ENCODE measurements around the gene ZP2.
"Not testable (repeated sequence)": the region's sequence is repeated elsewhere in the genome, so short reads cannot be mapped to it uniquely, and the experiment has no call there.

- not testable (repeated sequence) for TF ChIP-seq CTCF (IDR thresholded peaks at IDR 0.05; ENCODE audit: low read depth, low read length, poor library complexity, severe bottlenecking); EZH2phosphoT487 (IDR thresholded peaks at IDR 0.05; ENCODE audit: borderline replicate concordance, low read length)
Measured at GRCh38 chr16:21248179-21248578, 36.8 kb upstream of the ZP2 start.
